Mesenchymal stem cell (in vitro differentiated cells and primary cell): Measurements from ENCODE around the gene HDAC4.

Experiments used
- DNase-seq: peaks from one replicate; pipeline ENCODE4 v3.0.0-alpha.2; 2013
- H2AFZ ChIP-seq: one replicate; pipeline ENCODE4 v1.6.1; 2013; ENCODE audit warnings: low read depth, mild to moderate bottlenecking, control low read depth, inconsistent platforms, low read length, moderate library complexity
- H2AK5ac ChIP-seq: 2 replicates; pipeline ENCODE4 v1.6.1; 2013; ENCODE audit warnings: low read length, moderate library complexity, mild to moderate bottlenecking, inconsistent platforms; ENCODE audit not compliant: severe bottlenecking
- H2BK120ac ChIP-seq: one replicate; pipeline ENCODE4 v1.6.1; 2013; ENCODE audit warnings: low read depth, mild to moderate bottlenecking, inconsistent platforms, low read length, moderate library complexity
- H2BK12ac ChIP-seq, 2 experiments: one replicate each; pipeline ENCODE4 v1.6.1; 2013; ENCODE audit warnings: inconsistent platforms in 2 of 2, low read length in 2 of 2, mild to moderate bottlenecking in 2 of 2, moderate library complexity in 2 of 2, control low read depth in 1 of 2
- H2BK15ac ChIP-seq: one replicate; pipeline ENCODE4 v1.6.1; 2013; ENCODE audit warnings: mild to moderate bottlenecking, low read depth, inconsistent platforms; ENCODE audit not compliant: poor library complexity, severe bottlenecking
- H2BK5ac ChIP-seq: 2 replicates; pipeline ENCODE4 v1.6.1; 2013; ENCODE audit warnings: low read depth, mild to moderate bottlenecking, low read length, control low read depth, inconsistent platforms; ENCODE audit not compliant: poor library complexity, severe bottlenecking
- H3K14ac ChIP-seq, 2 experiments: one replicate each; pipeline ENCODE4 v1.6.1; 2013; ENCODE audit warnings: inconsistent platforms in 2 of 2, low read length in 2 of 2, control low read depth in 1 of 2, mild to moderate bottlenecking in 1 of 2, moderate library complexity in 1 of 2
- H3K18ac ChIP-seq, 2 experiments: one replicate each; pipeline ENCODE4 v1.6.1; 2013; ENCODE audit warnings: inconsistent platforms in 2 of 2, low read length in 2 of 2, control low read depth in 1 of 2, low read depth in 1 of 2, mild to moderate bottlenecking in 1 of 2
- H3K23ac ChIP-seq, 2 experiments: one replicate each; pipeline ENCODE4 v1.6.1; 2013; ENCODE audit warnings: inconsistent platforms in 2 of 2, low read length in 2 of 2, mild to moderate bottlenecking in 2 of 2, moderate library complexity in 2 of 2, control low read depth in 1 of 2
- H3K27ac ChIP-seq: 2 replicates; pipeline ENCODE4 v1.5.1; 2013; ENCODE audit warnings: mild to moderate bottlenecking, moderate library complexity, low read length, control low read depth, inconsistent platforms; ENCODE audit not compliant: poor library complexity, severe bottlenecking
- H3K27me3 ChIP-seq, 2 experiments: 2 replicates each; pipeline versions ENCODE4 v1.6.1 to v1.7.0; 2013; ENCODE audit warnings: low read length in 2 of 2, mild to moderate bottlenecking in 2 of 2, moderate library complexity in 2 of 2, control low read depth in 1 of 2, inconsistent platforms in 1 of 2; ENCODE audit not compliant: control insufficient read depth in 1 of 2, insufficient read depth in 1 of 2
- H3K36me3 ChIP-seq, 2 experiments: 2 replicates each; pipeline versions ENCODE4 v1.6.1 to v1.7.0; 2013; ENCODE audit warnings: low read length in 2 of 2, control low read depth in 1 of 2, inconsistent platforms in 1 of 2, low read depth in 1 of 2, mild to moderate bottlenecking in 1 of 2; ENCODE audit not compliant: insufficient read depth in 2 of 2, control insufficient read depth in 1 of 2
- H3K4ac ChIP-seq, 2 experiments: one replicate each; pipeline ENCODE4 v1.6.1; 2013; ENCODE audit warnings: inconsistent platforms in 2 of 2, low read length in 2 of 2, mild to moderate bottlenecking in 2 of 2, moderate library complexity in 2 of 2, control low read depth in 1 of 2, low read depth in 1 of 2
- H3K4me1 ChIP-seq: 2 replicates; pipeline ENCODE4 v1.6.1; 2013; ENCODE audit warnings: low read depth, low read length, control low read depth; ENCODE audit not compliant: control insufficient read depth, insufficient read depth
- H3K4me2 ChIP-seq: 2 replicates; pipeline ENCODE4 v1.6.1; 2013; ENCODE audit warnings: low read length, mild to moderate bottlenecking, inconsistent platforms; ENCODE audit not compliant: poor library complexity, severe bottlenecking
- H3K4me3 ChIP-seq, 2 experiments: 2 replicates each; pipeline versions ENCODE4 v1.5.1 to v1.7.0; 2013; ENCODE audit warnings: low read length in 2 of 2, mild to moderate bottlenecking in 2 of 2, control low read depth in 1 of 2, low read depth in 1 of 2; ENCODE audit not compliant: insufficient read depth in 1 of 2
- H3K79me1 ChIP-seq: replicated peaks from 2 replicates; pipeline ENCODE4 v1.6.1; 2013; ENCODE audit warnings: mild to moderate bottlenecking, control low read depth, low read length, inconsistent platforms; ENCODE audit not compliant: poor library complexity, severe bottlenecking
- H3K9ac ChIP-seq: 2 replicates; pipeline ENCODE4 v1.7.0; 2013; ENCODE audit warnings: mild to moderate bottlenecking, low read length, moderate library complexity
- H3K9me3 ChIP-seq: 2 replicates; pipeline ENCODE4 v1.7.0; 2013; ENCODE audit warnings: mild to moderate bottlenecking, low read length; ENCODE audit not compliant: control insufficient read depth
- H4K8ac ChIP-seq: one replicate; pipeline ENCODE4 v1.6.1; 2013; ENCODE audit warnings: inconsistent platforms, mild to moderate bottlenecking, low read length, moderate library complexity
- H4K91ac ChIP-seq: one replicate; pipeline ENCODE4 v1.6.1; 2013; ENCODE audit warnings: mild to moderate bottlenecking, low read length, inconsistent platforms
- WGBS: methylation state at CpG from one replicate; pipeline ENCODE4 v1.1.7; 2013; ENCODE audit warnings: mixed read lengths; 5-methylcytosine and 5-hydroxymethylcytosine counted together

HDAC4 gene

DNA sequence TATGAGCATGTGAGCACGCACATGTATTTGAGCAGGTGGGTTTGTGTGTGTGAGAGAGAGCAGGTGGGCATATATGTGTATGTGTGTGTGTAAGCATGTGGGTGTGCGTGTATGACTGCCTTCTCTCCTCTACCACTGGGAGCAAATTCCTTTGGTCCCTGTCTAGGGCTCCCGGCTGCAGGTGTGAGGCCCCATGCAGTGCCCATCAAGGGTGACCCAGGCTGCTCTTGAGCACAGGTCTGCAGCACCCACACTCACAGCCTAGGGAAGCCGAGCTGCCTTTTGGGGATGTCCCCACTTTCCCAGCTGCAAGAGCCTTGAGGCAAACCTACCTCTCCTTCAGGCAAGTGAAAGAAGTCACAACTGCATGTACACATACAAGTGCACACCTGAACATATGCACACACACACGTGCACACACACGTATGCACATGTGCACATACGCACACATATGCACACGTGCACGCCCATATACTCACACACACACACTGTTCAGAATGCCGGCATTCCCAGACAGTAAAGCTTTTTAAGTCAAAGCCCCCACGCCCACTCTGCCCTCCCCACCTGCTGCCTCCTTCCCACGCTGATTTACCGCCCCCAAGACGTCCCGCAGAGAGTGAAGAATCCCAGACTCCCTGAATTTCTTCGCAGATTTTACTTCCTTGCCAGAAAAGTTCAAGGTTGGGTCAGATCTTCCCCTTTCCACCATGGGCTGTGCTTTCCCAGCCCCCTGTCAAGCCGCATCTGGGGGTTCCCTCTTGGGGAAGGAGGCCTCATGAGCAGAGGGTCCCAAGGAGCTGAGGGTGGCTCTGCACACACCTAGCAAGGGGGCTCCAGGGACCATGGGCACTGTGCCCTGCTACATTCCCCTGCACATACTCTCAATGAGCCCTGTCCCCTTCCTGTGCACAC is 382.3 kb downstream of the HDAC4 start:
- H3K79me1 ChIP-seq = no peaks in the 10 kb centered on the region
- WGBS = 81% methylated on average over 16 of the region's 17 CpGs
- no peak overlapping the region for H4K91ac ChIP-seq
- H4K8ac ChIP-seq = no peak overlapping the region
- no peak overlapping the region for H3K27ac ChIP-seq
- no peak overlapping the region for H3K4me2 ChIP-seq
- H3K4ac ChIP-seq = no peak overlapping the region
- H3K9me3 ChIP-seq = no peaks in the 10 kb centered on the region
- H3K18ac ChIP-seq = no peak overlapping the region
- no peak overlapping the region for H2BK5ac ChIP-seq
- no peak overlapping the region for H2BK120ac ChIP-seq
- H2BK15ac ChIP-seq = no peak overlapping the region
- no peak overlapping the region for H3K9ac ChIP-seq
- peak overlapping the region in 1 of 2 experiments; percentile 23 for H3K14ac ChIP-seq
- no peak overlapping the region for H2BK12ac ChIP-seq
- H3K23ac ChIP-seq = no peak overlapping the region
- peaks cover 22 to 53% of the 10 kb centered on the region in 2 experiments for H3K27me3 ChIP-seq
- no peak overlapping the region for H2AK5ac ChIP-seq
- no peak overlapping the region for H2AFZ ChIP-seq
- DNase-seq = no peak
- peaks cover under 1% of the 10 kb centered on the region for H3K4me1 ChIP-seq
- H3K36me3 ChIP-seq = no peaks in the 10 kb centered on the region
- H3K4me3 ChIP-seq = no peak overlapping the region

DNA sequence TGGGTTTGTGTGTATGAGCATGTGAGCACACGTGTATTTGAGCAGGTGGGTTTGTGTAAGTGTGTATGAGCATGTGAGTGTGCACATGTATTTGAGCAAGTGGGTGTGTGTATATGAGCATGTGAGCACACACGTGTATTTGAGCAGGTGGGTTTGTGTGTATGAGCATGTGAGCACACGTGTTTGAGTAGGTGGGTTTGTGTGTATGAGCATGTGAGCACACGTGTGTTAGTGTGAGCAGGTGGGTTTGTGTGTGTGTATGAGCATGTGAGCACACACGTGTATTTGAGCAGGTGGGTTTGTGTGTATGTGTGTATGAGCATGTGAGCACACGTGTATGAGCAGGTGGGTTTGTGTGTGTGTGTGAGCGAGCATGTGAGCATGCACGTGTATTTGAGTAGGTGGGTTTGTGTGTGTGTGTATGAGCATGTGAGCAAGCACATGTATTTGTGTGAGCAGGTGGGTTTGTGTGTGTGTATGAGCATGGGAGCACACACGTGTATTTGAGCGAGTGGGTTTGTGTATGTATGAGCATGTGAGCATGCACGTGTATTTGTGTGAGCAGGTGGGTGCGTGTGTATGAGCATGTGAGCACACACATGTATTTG is 383.2 kb downstream of the HDAC4 start:
- no peak overlapping the region for H3K23ac ChIP-seq
- no peak overlapping the region for H3K4me2 ChIP-seq
- no peak overlapping the region for H4K8ac ChIP-seq
- 78% methylated on average over 12 of the region's 12 CpGs for WGBS
- H3K18ac ChIP-seq = no peak overlapping the region
- DNase-seq = no peak
- H3K9ac ChIP-seq = no peak overlapping the region
- H3K9me3 ChIP-seq = no peaks in the 10 kb centered on the region
- H2AFZ ChIP-seq = no peak overlapping the region
- no peak overlapping the region for H3K4me3 ChIP-seq
- no peak overlapping the region for H3K4ac ChIP-seq
- no peaks in the 10 kb centered on the region for H3K79me1 ChIP-seq
- peaks cover 2% of the 10 kb centered on the region for H3K4me1 ChIP-seq
- H4K91ac ChIP-seq = no peak overlapping the region
- H2AK5ac ChIP-seq = no peak overlapping the region
- no peak overlapping the region for H3K14ac ChIP-seq
- H2BK12ac ChIP-seq = no peak overlapping the region
- no peak overlapping the region for H2BK15ac ChIP-seq
- H3K27me3 ChIP-seq = peaks cover 22 to 54% of the 10 kb centered on the region in 2 experiments
- H2BK5ac ChIP-seq = no peak overlapping the region
- no peaks in the 10 kb centered on the region for H3K36me3 ChIP-seq
- H2BK120ac ChIP-seq = no peak overlapping the region
- no peak overlapping the region for H3K27ac ChIP-seq

GRCh38 chr2:239015901-239016675 is 384.7 kb downstream of the HDAC4 start:
- Histone ChIP-seq H4K91ac (no peak overlapping the region), H2BK15ac (no peak overlapping the region), H3K4me3 (no peak overlapping the region), H3K27ac (no peak overlapping the region), H3K4me1 (peaks cover 2% of the 10 kb centered on the region), H3K9ac (no peak overlapping the region), H3K4ac (no peak overlapping the region), H3K36me3 (no peaks in the 10 kb centered on the region), H2BK120ac (no peak overlapping the region), H3K9me3 (no peaks in the 10 kb centered on the region), H2BK12ac (no peak overlapping the region), H3K79me1 (no peaks in the 10 kb centered on the region), H4K8ac (no peak overlapping the region), H2AFZ (no peak overlapping the region), H3K4me2 (no peak overlapping the region), H2BK5ac (no peak overlapping the region), H3K23ac (no peak overlapping the region), H3K18ac (no peak overlapping the region), H3K14ac (no peak overlapping the region), H3K27me3 (peaks cover 29 to 65% of the 10 kb centered on the region in 2 experiments), H2AK5ac (no peak overlapping the region)
- no peak for DNase-seq
- WGBS = 69% methylated on average over 19 of the region's 19 CpGs
